MCF 10A (cell line): ENCODE data around the gene KRTAP5-6. TPM values are rescaled to one million over a fixed set of nuclear protein-coding genes. Genes with fewer than 3 reads are reported as not detected.

Source experiments
- BruUV-seq: library from RNA; stranded (reverse); fragments of 400-500 nt; replicated peaks from 2 replicates; lab custom pipeline; 2021; lab: Mats Ljungman, UMichigan
- CTCF ChIA-PET: fragments of 300-600 bp; sonication (Branson Sonifier 250); formaldehyde crosslinking; extraction: SDS; loops from one replicate; lab custom pipeline; 2021; ENCODE audit warnings: antibody characterized with exemption, inconsistent platforms; lab: Yijun Ruan, JAX
- POLR2A ChIA-PET: fragments of 300-600, 350-650 bp; sonication (Branson Sonifier 250); formaldehyde crosslinking; extraction: SDS; loops from one replicate; lab custom pipeline; 2020; ENCODE audit warnings: antibody characterized with exemption, inconsistent platforms; lab: Yijun Ruan, JAX
- DNase-seq: peaks from one replicate; pipeline ENCODE4 v3.0.0-alpha.2; 2018; ENCODE audit not compliant: unreplicated experiment
- H3K27ac Mint-ChIP-seq: one replicate; pipeline ENCODE4 v1.8.0; 2022; ENCODE audit warnings: mild to moderate bottlenecking, low read depth, mixed read lengths; ENCODE audit not compliant: unreplicated experiment
- H3K27me3 Mint-ChIP-seq: one replicate; pipeline ENCODE4 v1.8.0; 2022; ENCODE audit warnings: mixed read lengths; ENCODE audit not compliant: insufficient read depth, unreplicated experiment
- H3K36me3 Mint-ChIP-seq: one replicate; pipeline ENCODE4 v1.8.0; 2022; ENCODE audit warnings: mild to moderate bottlenecking, moderate library complexity, mixed read lengths; ENCODE audit not compliant: insufficient read depth, unreplicated experiment
- H3K4me1 Mint-ChIP-seq: one replicate; pipeline ENCODE4 v1.8.0; 2022; ENCODE audit warnings: mixed read lengths; ENCODE audit not compliant: insufficient read depth, unreplicated experiment
- H3K4me3 Mint-ChIP-seq: one replicate; pipeline ENCODE4 v1.8.0; 2022; ENCODE audit warnings: mild to moderate bottlenecking, moderate library complexity, mixed read lengths; ENCODE audit not compliant: unreplicated experiment
- H3K9me3 Mint-ChIP-seq: one replicate; pipeline ENCODE4 v1.8.0; 2022; ENCODE audit warnings: mixed read lengths; ENCODE audit not compliant: unreplicated experiment
- intact Hi-C: fragments of 100-400 bp; cut with micrococcal nuclease; formaldehyde crosslinking; loops from 2 replicates; pipeline ENCODE4 v1.14.1; 2022
- total RNA-seq: library from RNA; stranded (reverse); gene quantifications from 2 replicates; pipeline ENCODE4 v1.2.3, GENCODE V29; 2022
- TF ChIP-seq, protein P1 (sequence below): fragments of 200-600 bp; IDR thresholded peaks from one replicate; pipeline ENCODE4 v1.8.0; 2022; ENCODE audit warnings: antibody characterized with exemption, mild to moderate bottlenecking; ENCODE audit not compliant: unreplicated experiment

KRTAP5-6 gene
- total RNA-seq, 1 experiment from 2014 or later: not detected

DNA sequence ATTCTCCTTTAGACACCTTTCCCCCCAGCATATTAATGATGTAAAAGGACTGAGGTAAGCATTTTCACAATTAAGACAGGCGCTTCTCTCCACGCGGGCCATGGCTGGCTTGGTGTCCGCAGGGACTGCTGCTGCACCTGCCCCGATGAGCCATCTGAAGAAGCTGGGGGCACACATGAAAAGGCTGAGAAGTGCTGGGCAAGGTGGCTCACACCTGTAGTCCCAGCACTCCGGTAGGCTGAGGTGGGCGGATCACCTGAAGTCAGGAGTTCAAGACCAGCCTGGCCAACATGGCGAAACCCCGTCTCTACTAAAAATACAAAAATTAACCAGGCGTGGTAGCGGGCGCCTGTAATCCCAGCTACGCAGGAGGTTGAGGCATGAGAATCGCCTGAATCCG lies 21.3 kb downstream of the KRTAP5-6 start:
- Mint-ChIP-seq H3K27me3 (peaks cover 39% of the 10 kb centered on the region), H3K27ac (no peak overlapping the region), H3K36me3 (no peaks in the 10 kb centered on the region), H3K4me3 (no peak overlapping the region), H3K4me1 (no peaks in the 10 kb centered on the region), H3K9me3 (no peaks in the 10 kb centered on the region)
- TF ChIP-seq, protein P1, sequence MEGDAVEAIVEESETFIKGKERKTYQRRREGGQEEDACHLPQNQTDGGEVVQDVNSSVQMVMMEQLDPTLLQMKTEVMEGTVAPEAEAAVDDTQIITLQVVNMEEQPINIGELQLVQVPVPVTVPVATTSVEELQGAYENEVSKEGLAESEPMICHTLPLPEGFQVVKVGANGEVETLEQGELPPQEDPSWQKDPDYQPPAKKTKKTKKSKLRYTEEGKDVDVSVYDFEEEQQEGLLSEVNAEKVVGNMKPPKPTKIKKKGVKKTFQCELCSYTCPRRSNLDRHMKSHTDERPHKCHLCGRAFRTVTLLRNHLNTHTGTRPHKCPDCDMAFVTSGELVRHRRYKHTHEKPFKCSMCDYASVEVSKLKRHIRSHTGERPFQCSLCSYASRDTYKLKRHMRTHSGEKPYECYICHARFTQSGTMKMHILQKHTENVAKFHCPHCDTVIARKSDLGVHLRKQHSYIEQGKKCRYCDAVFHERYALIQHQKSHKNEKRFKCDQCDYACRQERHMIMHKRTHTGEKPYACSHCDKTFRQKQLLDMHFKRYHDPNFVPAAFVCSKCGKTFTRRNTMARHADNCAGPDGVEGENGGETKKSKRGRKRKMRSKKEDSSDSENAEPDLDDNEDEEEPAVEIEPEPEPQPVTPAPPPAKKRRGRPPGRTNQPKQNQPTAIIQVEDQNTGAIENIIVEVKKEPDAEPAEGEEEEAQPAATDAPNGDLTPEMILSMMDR: no peak
- no peak for DNase-seq
- no TSS peak for BruUV-seq
- intact Hi-C loops: no loop called here
- ChIA-PET CTCF (interaction anchor here (0.7 kb wide), 1 partner anchor 118 kb away, joined by 3 read pairs; no protein-coding TSS in a partner anchor), POLR2A (interaction anchor here (0.7 to 0.9 kb wide), 3 partner anchors 18 to 68 kb away, joined by 3 read pairs; partner anchors contain the start of gene CTSD)

DNA sequence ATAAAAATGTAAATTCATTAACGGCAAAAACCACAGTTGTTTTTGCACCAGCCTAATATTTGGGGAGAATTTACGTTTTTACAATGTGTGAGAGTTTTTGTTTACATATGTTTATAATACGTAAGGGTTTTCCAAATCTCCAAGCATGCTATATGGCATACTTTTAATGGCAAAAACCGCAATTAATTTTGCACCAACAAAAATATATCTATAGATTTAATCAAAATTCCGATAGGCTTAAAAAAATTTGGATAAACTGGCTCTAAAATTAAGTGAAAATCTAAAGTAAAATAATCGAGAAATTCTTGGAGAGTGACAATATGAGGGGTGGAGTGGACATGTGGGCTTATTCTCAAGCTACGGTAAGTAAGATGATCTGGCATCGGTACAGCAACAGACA lies 22.8 kb downstream of the KRTAP5-6 start:
- BruUV-seq: no TSS peak
- CTCF ChIA-PET: no interaction called here
- Mint-ChIP-seq H3K4me1 (no peaks in the 10 kb centered on the region), H3K36me3 (no peaks in the 10 kb centered on the region), H3K9me3 (no peaks in the 10 kb centered on the region), H3K27me3 (peaks cover 54% of the 10 kb centered on the region), H3K4me3 (no peak overlapping the region), H3K27ac (no peak overlapping the region)
- POLR2A ChIA-PET: no interaction called here
- TF ChIP-seq, protein P1: no peak
- intact Hi-C loops: no loop called here
- no peak for DNase-seq

DNA sequence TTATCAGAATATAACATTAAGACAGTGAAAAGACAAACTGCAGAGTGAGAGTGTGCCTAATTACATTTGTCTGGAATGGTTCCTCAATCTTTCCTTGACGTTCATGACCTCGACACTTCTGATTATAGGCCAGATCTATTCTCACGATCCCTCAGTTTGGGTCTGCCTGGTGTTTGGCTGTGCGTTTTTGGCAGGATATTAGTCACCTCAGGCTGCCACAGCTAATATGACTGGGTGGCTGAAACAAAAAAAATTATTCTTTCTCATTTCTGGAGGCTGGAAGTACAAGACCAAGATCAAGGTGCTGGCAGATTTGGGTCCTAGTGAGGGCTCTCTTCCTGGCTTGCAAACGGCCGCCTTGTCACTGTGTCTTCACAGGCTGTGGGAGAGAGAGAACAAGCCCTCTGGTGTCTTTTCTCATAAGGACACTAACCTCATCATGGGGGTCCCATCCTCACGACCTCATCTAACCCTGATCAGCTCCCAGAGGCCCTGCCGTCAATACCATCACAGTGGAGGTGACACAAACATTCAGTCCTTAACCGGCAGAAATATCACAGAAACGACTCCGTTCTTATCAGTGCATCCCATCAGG lies 30.2 kb downstream of the KRTAP5-6 start:
- H3K4me3 Mint-ChIP-seq: no peak overlapping the region
- TF ChIP-seq, protein P1: no peak
- H3K4me1 Mint-ChIP-seq: no peaks in the 10 kb centered on the region
- DNase-seq: no peak
- H3K27me3 Mint-ChIP-seq: peaks cover 80% of the 10 kb centered on the region
- no peak overlapping the region for H3K27ac Mint-ChIP-seq
- ChIA-PET CTCF (interaction anchor here (0.6 kb wide), 1 partner anchor 105 kb away, joined by 3 read pairs; no protein-coding TSS in a partner anchor), POLR2A (interaction anchor here (0.5 to 2.0 kb wide), 2 partner anchors 10 to 514 kb away, joined by 3 to 7 read pairs; no protein-coding TSS in a partner anchor)
- no TSS peak for BruUV-seq
- H3K9me3 Mint-ChIP-seq: peaks cover 10% of the 10 kb centered on the region
- intact Hi-C loops: no loop called here
- no peaks in the 10 kb centered on the region for H3K36me3 Mint-ChIP-seq

DNA sequence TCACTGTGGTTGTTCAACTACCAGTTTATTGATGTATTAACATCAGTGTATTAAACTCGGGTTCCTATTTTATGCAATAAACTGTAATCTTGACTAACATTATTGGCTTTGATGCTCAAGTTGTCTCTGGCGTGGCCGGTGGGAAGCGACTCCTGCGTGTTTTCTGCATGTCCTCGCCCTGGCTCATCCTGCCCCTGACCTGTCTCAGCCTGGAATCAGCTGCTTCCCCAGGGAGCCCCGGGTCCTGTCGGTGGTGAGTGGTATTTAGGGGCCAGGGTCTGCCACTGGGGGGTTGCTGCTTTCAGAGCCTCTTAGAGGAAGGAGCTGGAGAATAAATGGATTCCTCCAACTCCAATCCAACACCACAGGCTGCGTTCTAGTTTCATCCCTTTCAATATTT lies 30.9 kb downstream of the KRTAP5-6 start:
- H3K36me3 Mint-ChIP-seq: no peaks in the 10 kb centered on the region
- ChIA-PET POLR2A (interaction anchor here (2.0 kb wide), 1 partner anchor 9 kb away, joined by 7 read pairs; no protein-coding TSS in a partner anchor), CTCF (no interaction called here)
- TF ChIP-seq, protein P1: no peak
- H3K9me3 Mint-ChIP-seq: peaks cover 10% of the 10 kb centered on the region
- H3K27me3 Mint-ChIP-seq: peaks cover 78% of the 10 kb centered on the region
- no peak overlapping the region for H3K4me3 Mint-ChIP-seq
- intact Hi-C loops: no loop called here
- H3K27ac Mint-ChIP-seq: no peak overlapping the region
- no TSS peak for BruUV-seq
- DNase-seq: no peak
- H3K4me1 Mint-ChIP-seq: no peaks in the 10 kb centered on the region
